H1 (cell line): Measurements from ENCODE around the gene BRCA2. TPM values are rescaled to one million over a fixed set of nuclear protein-coding genes. Genes with fewer than 3 reads are reported as not detected.

ENCODE experiments used
- GTF2F1 ChIP-seq: IDR thresholded peaks from 2 replicates; pipeline ENCODE4 v1.6.1; 2012; ENCODE audit warnings: low read depth, low read length, improper control_type of control experiment, borderline replicate concordance
- POLR2AphosphoS5 ChIP-seq: IDR thresholded peaks from 2 replicates; pipeline ENCODE4 v1.6.1; 2011; ENCODE audit warnings: low read depth, low read length
- RAD21 ChIP-seq, 2 experiments: IDR thresholded peaks in 1 of 2; conservative IDR thresholded peaks in 1 of 2; 2 replicates each; pipeline ENCODE4 v1.6.1; 2011; ENCODE audit warnings: low read depth in 2 of 2, low read length in 2 of 2, improper control_type of control experiment in 1 of 2, inconsistent platforms in 1 of 2, mild to moderate bottlenecking in 1 of 2, moderate library complexity in 1 of 2
- USF2 ChIP-seq: IDR thresholded peaks from 2 replicates; pipeline ENCODE4 v1.6.1; 2011; ENCODE audit warnings: low read length, improper control_type of control experiment
- polyA plus RNA-seq, 7 experiments: library from polyadenylated mRNA; depleted of rRNA in 3 of 7; stranded (reverse) in 5 of 7; unstranded in 2 of 7; fragments of >200 nt in 5 of 7; fragments of 200-250 nt in 2 of 7; gene quantifications; 1 replicate in 5 of 7; 2 replicates in 1 of 7; 4 replicates in 1 of 7; pipeline versions ENCODE4 v1.2.1 to v1.2.3, GENCODE V29; 2011 to 2013; ENCODE audit warnings: missing spikeins in 2 of 7, mixed read lengths in 2 of 7
- total RNA-seq: library from RNA; stranded (reverse); fragmentation: NEBNext Ultra II Directional; extraction: Animal tissue kit (Norgen Biotek cat#: 25700); gene quantifications from 2 replicates; pipeline ENCODE4 v1.2.1, GENCODE V29; 2021

Gene BRCA2
- total and polyA plus RNA-seq, 2 of the 8 experiments (the other 6 are each of a cell fraction or from before 2014, with no cell fraction given) = 4.2 to 24.9 TPM

- TF ChIP-seq USF2 = no peak
- no peak for TF ChIP-seq RAD21 (IDR thresholded peaks at IDR 0.05 in 1 of 2, conservative IDR thresholded peaks at IDR 0.05 in 1 of 2; ENCODE audit: low read depth in 2 of 2, low read length in 2 of 2)
- TF ChIP-seq POLR2AphosphoS5 = no peak
- TF ChIP-seq GTF2F1 = no peak
- TF ChIP-seq, all 59 proteins: peak for 0
These were observed 19.4 kb downstream of the BRCA2 start (continued) for GRCh38 chr13:32334671-32335070.
